ENCODE measurements around the gene TFPI2. TPM values are rescaled to one million over a fixed set of nuclear protein-coding genes. Genes with fewer than 3 reads are reported as not detected.
"Not testable (repeated sequence)": the region's sequence is repeated elsewhere in the genome, so short reads cannot be mapped to it uniquely, and the experiment has no call there.

TFPI2 gene
- total and polyA plus RNA-seq, 4 donors, result 1.4 to 9.1 (median 3.6) TPM

GRCh38 chr7:93913197-93913596 is 22.6 kb upstream of the TFPI2 start:
- H3K9me3 ChIP-seq (ENCODE audit: control insufficient read depth in 4 of 4, low read length in 3 of 4), result no peaks in the 10 kb centered on the region
- no peak overlapping the region for H3K4me3 ChIP-seq (ENCODE audit: low read depth in 1 of 3, low read length in 3 of 3)
- H3K4me1 ChIP-seq (ENCODE audit: control insufficient read depth in 4 of 4, insufficient read depth in 4 of 4, low read length in 3 of 4), result no peaks in the 10 kb centered on the region
- no peaks in the 10 kb centered on the region for H3K27me3 ChIP-seq (ENCODE audit: control insufficient read depth in 4 of 4, insufficient read depth in 4 of 4, low read length in 3 of 4)
- H3K36me3 ChIP-seq (ENCODE audit: control insufficient read depth in 4 of 4, insufficient read depth in 3 of 4, low read depth in 1 of 4, low read length in 3 of 4), result no peaks in the 10 kb centered on the region
- TF ChIP-seq JUND (IDR thresholded peaks at IDR 0.05) (no peak), RAD21 (IDR thresholded peaks at IDR 0.05) (no peak), YY1 (IDR thresholded peaks at IDR 0.05) (no peak), RXRA (IDR thresholded peaks at IDR 0.05) (no peak), NR2F2 (IDR thresholded peaks at IDR 0.05) (no peak), HNF4G (IDR thresholded peaks at IDR 0.05) (no peak), EGR1 (IDR thresholded peaks at IDR 0.05; ENCODE audit: low read depth in 2 of 2) (no peak), FOXA2 (IDR thresholded peaks at IDR 0.05) (no peak), SP1 (IDR thresholded peaks at IDR 0.05) (no peak), GABPA (IDR thresholded peaks at IDR 0.05 in 1 of 2, conservative IDR thresholded peaks at IDR 0.05 in 1 of 2) (no peak), MAX (IDR thresholded peaks at IDR 0.05) (no peak), ATF3 (IDR thresholded peaks at IDR 0.05) (no peak), TAF1 (conservative IDR thresholded peaks at IDR 0.05) (no peak), FOXA1 (IDR thresholded peaks at IDR 0.05) (no peak), HNF4A (conservative IDR thresholded peaks at IDR 0.05) (no peak)
- TF ChIP-seq, protein P1, sequence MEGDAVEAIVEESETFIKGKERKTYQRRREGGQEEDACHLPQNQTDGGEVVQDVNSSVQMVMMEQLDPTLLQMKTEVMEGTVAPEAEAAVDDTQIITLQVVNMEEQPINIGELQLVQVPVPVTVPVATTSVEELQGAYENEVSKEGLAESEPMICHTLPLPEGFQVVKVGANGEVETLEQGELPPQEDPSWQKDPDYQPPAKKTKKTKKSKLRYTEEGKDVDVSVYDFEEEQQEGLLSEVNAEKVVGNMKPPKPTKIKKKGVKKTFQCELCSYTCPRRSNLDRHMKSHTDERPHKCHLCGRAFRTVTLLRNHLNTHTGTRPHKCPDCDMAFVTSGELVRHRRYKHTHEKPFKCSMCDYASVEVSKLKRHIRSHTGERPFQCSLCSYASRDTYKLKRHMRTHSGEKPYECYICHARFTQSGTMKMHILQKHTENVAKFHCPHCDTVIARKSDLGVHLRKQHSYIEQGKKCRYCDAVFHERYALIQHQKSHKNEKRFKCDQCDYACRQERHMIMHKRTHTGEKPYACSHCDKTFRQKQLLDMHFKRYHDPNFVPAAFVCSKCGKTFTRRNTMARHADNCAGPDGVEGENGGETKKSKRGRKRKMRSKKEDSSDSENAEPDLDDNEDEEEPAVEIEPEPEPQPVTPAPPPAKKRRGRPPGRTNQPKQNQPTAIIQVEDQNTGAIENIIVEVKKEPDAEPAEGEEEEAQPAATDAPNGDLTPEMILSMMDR (IDR thresholded peaks at IDR 0.05; ENCODE audit: low read depth, low read length, missing input control), result no peak
- TF ChIP-seq, protein P2, sequence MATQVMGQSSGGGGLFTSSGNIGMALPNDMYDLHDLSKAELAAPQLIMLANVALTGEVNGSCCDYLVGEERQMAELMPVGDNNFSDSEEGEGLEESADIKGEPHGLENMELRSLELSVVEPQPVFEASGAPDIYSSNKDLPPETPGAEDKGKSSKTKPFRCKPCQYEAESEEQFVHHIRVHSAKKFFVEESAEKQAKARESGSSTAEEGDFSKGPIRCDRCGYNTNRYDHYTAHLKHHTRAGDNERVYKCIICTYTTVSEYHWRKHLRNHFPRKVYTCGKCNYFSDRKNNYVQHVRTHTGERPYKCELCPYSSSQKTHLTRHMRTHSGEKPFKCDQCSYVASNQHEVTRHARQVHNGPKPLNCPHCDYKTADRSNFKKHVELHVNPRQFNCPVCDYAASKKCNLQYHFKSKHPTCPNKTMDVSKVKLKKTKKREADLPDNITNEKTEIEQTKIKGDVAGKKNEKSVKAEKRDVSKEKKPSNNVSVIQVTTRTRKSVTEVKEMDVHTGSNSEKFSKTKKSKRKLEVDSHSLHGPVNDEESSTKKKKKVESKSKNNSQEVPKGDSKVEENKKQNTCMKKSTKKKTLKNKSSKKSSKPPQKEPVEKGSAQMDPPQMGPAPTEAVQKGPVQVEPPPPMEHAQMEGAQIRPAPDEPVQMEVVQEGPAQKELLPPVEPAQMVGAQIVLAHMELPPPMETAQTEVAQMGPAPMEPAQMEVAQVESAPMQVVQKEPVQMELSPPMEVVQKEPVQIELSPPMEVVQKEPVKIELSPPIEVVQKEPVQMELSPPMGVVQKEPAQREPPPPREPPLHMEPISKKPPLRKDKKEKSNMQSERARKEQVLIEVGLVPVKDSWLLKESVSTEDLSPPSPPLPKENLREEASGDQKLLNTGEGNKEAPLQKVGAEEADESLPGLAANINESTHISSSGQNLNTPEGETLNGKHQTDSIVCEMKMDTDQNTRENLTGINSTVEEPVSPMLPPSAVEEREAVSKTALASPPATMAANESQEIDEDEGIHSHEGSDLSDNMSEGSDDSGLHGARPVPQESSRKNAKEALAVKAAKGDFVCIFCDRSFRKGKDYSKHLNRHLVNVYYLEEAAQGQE (IDR thresholded peaks at IDR 0.05), result no peak
- TF ChIP-seq, protein P3, sequence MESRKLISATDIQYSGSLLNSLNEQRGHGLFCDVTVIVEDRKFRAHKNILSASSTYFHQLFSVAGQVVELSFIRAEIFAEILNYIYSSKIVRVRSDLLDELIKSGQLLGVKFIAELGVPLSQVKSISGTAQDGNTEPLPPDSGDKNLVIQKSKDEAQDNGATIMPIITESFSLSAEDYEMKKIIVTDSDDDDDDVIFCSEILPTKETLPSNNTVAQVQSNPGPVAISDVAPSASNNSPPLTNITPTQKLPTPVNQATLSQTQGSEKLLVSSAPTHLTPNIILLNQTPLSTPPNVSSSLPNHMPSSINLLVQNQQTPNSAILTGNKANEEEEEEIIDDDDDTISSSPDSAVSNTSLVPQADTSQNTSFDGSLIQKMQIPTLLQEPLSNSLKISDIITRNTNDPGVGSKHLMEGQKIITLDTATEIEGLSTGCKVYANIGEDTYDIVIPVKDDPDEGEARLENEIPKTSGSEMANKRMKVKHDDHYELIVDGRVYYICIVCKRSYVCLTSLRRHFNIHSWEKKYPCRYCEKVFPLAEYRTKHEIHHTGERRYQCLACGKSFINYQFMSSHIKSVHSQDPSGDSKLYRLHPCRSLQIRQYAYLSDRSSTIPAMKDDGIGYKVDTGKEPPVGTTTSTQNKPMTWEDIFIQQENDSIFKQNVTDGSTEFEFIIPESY (IDR thresholded peaks at IDR 0.05), result no peak
- no peak for DNase-seq (ENCODE audit: low spot score)
- no peak overlapping the region for H3K27ac ChIP-seq (ENCODE audit: low read depth in 1 of 2, low read length in 2 of 2)
- H3K9ac ChIP-seq (ENCODE audit: low read depth in 1 of 2, low read length in 2 of 2), result no peak overlapping the region

DNA sequence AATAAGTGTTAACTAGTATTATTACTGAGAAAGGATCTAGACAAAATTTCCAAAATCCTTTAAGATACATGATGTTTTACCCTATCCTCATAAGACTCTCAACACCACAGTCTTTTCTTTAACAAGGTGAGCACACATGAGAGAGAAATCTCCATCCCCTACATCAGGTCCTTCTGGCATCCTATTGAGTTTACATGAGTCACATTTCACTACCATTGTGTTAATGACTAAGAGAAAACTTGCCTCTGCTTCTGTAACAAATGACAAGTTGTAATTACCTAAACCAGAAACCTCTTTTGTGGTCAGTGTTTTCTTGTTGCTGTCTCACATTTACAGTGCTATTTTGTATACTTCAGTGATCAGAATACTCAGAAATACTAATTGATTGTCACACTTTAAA is 21.1 kb upstream of the TFPI2 start:
- H3K9ac ChIP-seq (ENCODE audit: low read depth in 1 of 2, low read length in 2 of 2); H3K4me3 ChIP-seq (ENCODE audit: low read depth in 1 of 3, low read length in 3 of 3); H3K9me3 ChIP-seq (ENCODE audit: control insufficient read depth in 4 of 4, low read length in 3 of 4); H3K27ac ChIP-seq (ENCODE audit: low read depth in 1 of 2, low read length in 2 of 2); H3K36me3 ChIP-seq (ENCODE audit: control insufficient read depth in 4 of 4, insufficient read depth in 3 of 4, low read depth in 1 of 4, low read length in 3 of 4); DNase-seq (ENCODE audit: low spot score); H3K27me3 ChIP-seq (ENCODE audit: control insufficient read depth in 4 of 4, insufficient read depth in 4 of 4, low read length in 3 of 4); H3K4me1 ChIP-seq (ENCODE audit: control insufficient read depth in 4 of 4, insufficient read depth in 4 of 4, low read length in 3 of 4): not testable (repeated sequence)

GRCh38 chr7:93911242-93911641 is 20.7 kb upstream of the TFPI2 start:
- not testable (repeated sequence) for H3K9me3 ChIP-seq (ENCODE audit: control insufficient read depth in 4 of 4, low read length in 3 of 4); H3K4me1 ChIP-seq (ENCODE audit: control insufficient read depth in 4 of 4, insufficient read depth in 4 of 4, low read length in 3 of 4); H3K27me3 ChIP-seq (ENCODE audit: control insufficient read depth in 4 of 4, insufficient read depth in 4 of 4, low read length in 3 of 4); DNase-seq (ENCODE audit: low spot score); H3K36me3 ChIP-seq (ENCODE audit: control insufficient read depth in 4 of 4, insufficient read depth in 3 of 4, low read depth in 1 of 4, low read length in 3 of 4); H3K27ac ChIP-seq (ENCODE audit: low read depth in 1 of 2, low read length in 2 of 2); H3K9ac ChIP-seq (ENCODE audit: low read depth in 1 of 2, low read length in 2 of 2); H3K4me3 ChIP-seq (ENCODE audit: low read depth in 1 of 3, low read length in 3 of 3)
- 62% methylated on average over 3 of the region's 3 CpGs for WGBS

All from liver (tissue), 9 donors.